Progenitor cell of endocrine pancreas (in vitro differentiated cells): ENCODE results near the gene DOK5. TPM values are rescaled to one million over a fixed set of nuclear protein-coding genes. Genes with fewer than 3 reads are reported as not detected.

ENCODE experiments used
- DNase-seq: peaks from one replicate; pipeline ENCODE4 v3.0.0; 2021; ENCODE audit warnings: low spot score; ENCODE audit not compliant: unreplicated experiment
- H3K27ac Mint-ChIP-seq: 2 replicates; pipeline ENCODE4 v1.8.0; 2021; ENCODE audit warnings: mild to moderate bottlenecking, moderate library complexity, mixed read lengths
- H3K27me3 Mint-ChIP-seq: 2 replicates; pipeline ENCODE4 v1.8.0; 2021; ENCODE audit warnings: mixed read lengths
- H3K36me3 Mint-ChIP-seq: 2 replicates; pipeline ENCODE4 v1.8.0; 2022; ENCODE audit warnings: mixed read lengths; ENCODE audit not compliant: insufficient read depth
- H3K4me1 Mint-ChIP-seq: 2 replicates; pipeline ENCODE4 v1.8.0; 2021; ENCODE audit warnings: low read depth, mixed read lengths
- H3K4me3 Mint-ChIP-seq: 2 replicates; pipeline ENCODE4 v1.8.0; 2021; ENCODE audit warnings: low read depth, mild to moderate bottlenecking, moderate library complexity, mixed read lengths
- H3K9me3 Mint-ChIP-seq: 2 replicates; pipeline ENCODE4 v1.8.0; 2021; ENCODE audit warnings: low read depth, mixed read lengths
- CTCF ChIP-seq: fragments of 200-600 bp; sonication (generic); IDR thresholded peaks from one replicate; pipeline ENCODE4 v1.5.0; 2021; ENCODE audit warnings: antibody characterized with exemption, mild to moderate bottlenecking; ENCODE audit not compliant: unreplicated experiment
- total RNA-seq: library from RNA; stranded (reverse); gene quantifications from 2 replicates; pipeline ENCODE4 v1.2.1, GENCODE V29; 2021

DOK5 gene
- total RNA-seq, 1 donor from 2014 or later, result 0.24 TPM

- no peak overlapping the region for H3K27ac Mint-ChIP-seq
- no peak overlapping the region for H3K4me3 Mint-ChIP-seq
- H3K36me3 Mint-ChIP-seq, result no peaks in the 10 kb centered on the region
- TF ChIP-seq CTCF, result no peak
- no peaks in the 10 kb centered on the region for H3K4me1 Mint-ChIP-seq
- peaks cover 3% of the 10 kb centered on the region for H3K9me3 Mint-ChIP-seq
- no peak for DNase-seq
- no peaks in the 10 kb centered on the region for H3K27me3 Mint-ChIP-seq
Measured at GRCh38 chr20:54510541-54511129, 35.2 kb downstream of the DOK5 start.

- no peaks in the 10 kb centered on the region for H3K36me3 Mint-ChIP-seq
- peaks cover 3% of the 10 kb centered on the region for H3K9me3 Mint-ChIP-seq
- H3K27ac Mint-ChIP-seq, result no peak overlapping the region
- DNase-seq, result no peak
- no peaks in the 10 kb centered on the region for H3K27me3 Mint-ChIP-seq
- no peaks in the 10 kb centered on the region for H3K4me1 Mint-ChIP-seq
- TF ChIP-seq CTCF, result no peak
- H3K4me3 Mint-ChIP-seq, result no peak overlapping the region
Measured at GRCh38 chr20:54512694-54513093, 37.3 kb downstream of the DOK5 start.

GRCh38 chr20:54514028-54514607 is 38.7 kb downstream of the DOK5 start:
- Mint-ChIP-seq H3K27me3 (no peaks in the 10 kb centered on the region), H3K4me3 (no peak overlapping the region), H3K4me1 (no peaks in the 10 kb centered on the region), H3K27ac (no peak overlapping the region), H3K36me3 (no peaks in the 10 kb centered on the region), H3K9me3 (peaks cover 3% of the 10 kb centered on the region)
- no peak for TF ChIP-seq CTCF
- no peak for DNase-seq

GRCh38 chr20:54515793-54516628 is 40.6 kb downstream of the DOK5 start:
- TF ChIP-seq CTCF, result no peak
- Mint-ChIP-seq H3K36me3 (no peaks in the 10 kb centered on the region), H3K4me1 (no peaks in the 10 kb centered on the region), H3K9me3 (peaks cover 3% of the 10 kb centered on the region), H3K4me3 (no peak overlapping the region), H3K27ac (no peak overlapping the region), H3K27me3 (no peaks in the 10 kb centered on the region)
- no peak for DNase-seq

GRCh38 chr20:54517241-54517975 is 42.0 kb downstream of the DOK5 start:
- no peaks in the 10 kb centered on the region for H3K36me3 Mint-ChIP-seq

More at GRCh38 chr20:54517241-54517975, 42.0 kb downstream of the DOK5 start:
- Mint-ChIP-seq H3K27ac (no peak overlapping the region), H3K4me3 (no peak overlapping the region), H3K27me3 (no peaks in the 10 kb centered on the region), H3K4me1 (no peaks in the 10 kb centered on the region), H3K9me3 (peaks cover 3% of the 10 kb centered on the region)
- DNase-seq, result no peak
- TF ChIP-seq CTCF, result no peak
